ENCODE data around the gene MMP2.

- TF ChIP-seq CTCF (IDR thresholded peaks at IDR 0.05; ENCODE audit: poor library complexity) = no peak
- TF ChIP-seq EZH2phosphoT487 (IDR thresholded peaks at IDR 0.05; ENCODE audit: low read depth, severe bottlenecking, unreplicated experiment) = no peak
- no peak for TF ChIP-seq EZH2 (IDR thresholded peaks at IDR 0.05; ENCODE audit: borderline replicate concordance)
Measured at GRCh38 chr16:55481023-55481422, 2.0 kb downstream of the MMP2 start.
